ENCODE results near the gene FAM240A.

Gene FAM240A

DNA sequence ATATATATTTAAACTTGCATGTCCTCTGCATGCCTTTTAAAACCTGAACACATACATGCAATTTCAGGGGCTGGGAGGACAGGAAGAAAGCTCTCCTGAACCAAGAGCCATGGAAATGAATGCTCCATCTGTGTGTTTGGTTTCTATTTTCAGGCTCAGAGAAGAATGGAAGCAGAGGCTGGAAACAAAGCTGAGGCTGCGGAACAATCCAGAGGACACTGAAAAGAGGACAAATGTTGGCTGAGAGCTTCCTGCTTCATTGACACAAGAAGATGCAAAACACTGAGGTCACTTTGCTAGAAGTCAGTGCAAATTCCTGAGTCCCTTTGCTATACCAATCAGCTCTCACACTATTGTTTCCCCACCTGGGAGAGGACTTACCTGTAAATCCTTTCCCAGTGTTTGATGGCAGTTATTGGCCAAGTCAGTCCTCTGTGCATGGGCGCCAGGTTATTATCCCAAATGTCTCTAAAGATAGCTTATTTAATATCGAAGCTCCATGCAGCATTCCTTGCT, 12.7 kb downstream of the FAM240A start:
- DNase-seq (ENCODE audit: low read depth in 4 of 4, low spot score in 1 of 4), result no peak

GRCh38 chr3:46626039-46626438, 13.7 kb downstream of the FAM240A start:
- DNase-seq (ENCODE audit: low read depth in 4 of 4, low spot score in 1 of 4), result no peak

GRCh38 chr3:46627078-46627477, 14.8 kb downstream of the FAM240A start:
- no peak for DNase-seq (ENCODE audit: low read depth in 4 of 4, low spot score in 1 of 4)

DNA sequence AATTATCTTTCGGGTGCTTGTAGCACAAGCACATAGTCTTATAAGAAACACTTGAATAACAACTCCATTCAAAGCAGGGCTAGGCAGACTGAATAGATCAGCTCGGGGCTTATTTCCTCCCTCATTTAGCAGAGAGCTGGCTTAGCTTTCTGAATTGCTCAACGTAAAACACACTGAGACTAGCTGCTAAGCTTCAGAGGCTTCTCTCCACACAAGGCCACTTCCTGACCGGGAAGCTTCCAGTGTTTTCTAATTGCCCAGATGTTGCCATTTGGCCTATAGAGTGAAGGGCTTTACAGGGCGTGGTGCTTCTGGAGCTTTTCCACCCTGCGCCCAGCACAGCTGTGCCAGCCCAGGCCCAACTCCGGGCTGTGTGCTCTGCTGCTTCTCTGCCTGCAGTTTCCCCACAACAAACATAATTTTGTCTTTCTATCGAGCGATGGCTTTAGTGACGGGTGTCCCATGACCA, 16.6 kb downstream of the FAM240A start:
- DNase-seq (ENCODE audit: low read depth in 4 of 4, low spot score in 1 of 4), result no peak

DNA sequence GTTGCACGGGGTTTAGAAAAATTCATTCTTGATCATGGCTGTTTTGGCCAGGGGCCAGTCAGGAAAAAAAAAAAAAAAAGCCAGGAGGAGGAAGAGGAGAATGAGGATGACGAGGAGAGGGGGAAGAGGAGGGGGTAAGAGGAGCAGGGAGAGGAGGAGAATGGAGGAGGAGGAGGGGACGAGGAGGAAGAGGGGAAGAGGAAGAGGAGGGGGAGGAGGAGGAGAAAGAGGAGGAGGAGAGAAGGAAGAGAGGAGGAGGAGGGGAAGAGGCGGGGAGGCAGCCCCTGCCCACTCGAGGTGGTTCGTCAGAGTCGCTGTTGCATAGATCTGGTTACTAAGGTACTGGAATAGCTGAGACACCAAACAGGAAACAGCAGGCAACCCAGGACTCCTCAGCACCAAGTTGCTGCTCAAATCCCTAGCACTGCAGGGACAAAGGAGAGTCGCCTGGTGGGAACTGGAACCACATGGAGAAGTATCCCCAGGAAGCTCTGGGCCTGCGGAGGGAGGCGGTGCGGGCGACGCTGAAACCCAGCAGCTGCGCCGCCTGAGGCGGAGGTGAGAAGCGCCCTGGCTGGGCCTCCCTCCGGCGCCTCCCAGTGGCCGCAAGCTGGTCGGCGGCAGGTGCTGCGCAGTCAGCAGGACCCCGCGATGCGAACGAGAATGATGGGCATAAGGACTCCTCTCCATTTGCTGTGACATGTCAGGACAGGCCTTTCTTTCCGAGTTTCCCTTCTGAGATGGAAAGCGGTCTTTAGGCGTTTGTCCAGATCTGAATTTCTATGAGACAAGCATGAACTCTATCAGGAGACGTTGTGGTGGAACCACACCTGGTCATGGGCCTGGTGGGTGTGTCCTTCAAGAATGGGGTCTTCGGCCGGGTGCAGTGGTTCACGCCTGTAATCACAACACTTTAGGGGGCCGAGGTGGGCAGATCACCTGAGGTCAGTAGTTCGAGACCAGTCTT, 17.5 kb downstream of the FAM240A start:
- peak; percentile 43 to 67 (median 53) for DNase-seq (ENCODE audit: low read depth in 4 of 4, low spot score in 1 of 4)

DNA sequence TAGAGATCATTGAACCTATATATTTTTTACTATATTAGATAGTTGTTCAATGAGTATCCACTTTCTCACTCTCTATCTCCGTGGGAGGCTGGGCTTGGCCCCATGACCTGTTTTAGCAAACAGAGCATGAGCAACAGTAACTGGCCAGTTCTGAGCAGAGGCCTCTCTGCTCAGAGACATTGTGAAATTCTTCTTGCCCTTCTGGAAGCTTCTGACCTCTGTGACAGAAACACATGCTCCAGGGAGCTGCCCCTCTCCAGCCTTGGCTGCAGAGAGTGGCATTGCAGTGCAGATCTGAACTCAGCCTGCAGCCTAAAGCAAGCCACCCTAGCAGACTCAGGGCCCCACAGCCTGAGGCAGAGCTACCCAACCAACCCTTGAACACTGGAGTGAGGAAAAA, 20.5 kb downstream of the FAM240A start:
- DNase-seq (ENCODE audit: low read depth in 4 of 4, low spot score in 1 of 4), result no peak

GRCh38 chr3:46634856-46635255, 22.5 kb downstream of the FAM240A start:
- DNase-seq (ENCODE audit: low read depth in 4 of 4, low spot score in 1 of 4), result no peak

- no peak for DNase-seq (ENCODE audit: low read depth in 4 of 4, low spot score in 1 of 4)
Measured at GRCh38 chr3:46639221-46639620, 26.9 kb downstream of the FAM240A start.

DNA sequence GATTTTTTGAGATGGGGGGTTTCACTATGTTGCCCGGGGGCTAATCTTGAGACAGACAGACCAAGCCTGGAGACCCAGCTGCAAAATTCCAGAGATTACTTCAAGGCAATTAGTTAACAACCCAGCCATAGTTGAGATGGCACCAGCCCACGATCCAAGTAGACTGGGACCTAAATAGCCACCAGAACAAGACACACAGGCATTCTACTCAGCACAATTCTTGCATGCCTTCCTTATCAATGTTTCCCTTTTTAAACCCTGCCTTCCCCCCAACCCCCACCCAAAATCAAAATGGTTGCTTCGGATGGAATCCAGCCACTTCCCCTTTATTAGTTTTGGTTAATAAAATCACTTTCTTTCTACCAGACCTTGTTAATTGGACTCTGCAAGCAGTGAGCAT, 28.6 kb downstream of the FAM240A start:
- DNase-seq (ENCODE audit: low read depth in 4 of 4, low spot score in 1 of 4), result no peak

- DNase-seq (ENCODE audit: low read depth in 4 of 4, low spot score in 1 of 4), result no peak
Measured at GRCh38 chr3:46642971-46643370, 30.6 kb downstream of the FAM240A start.

DNA sequence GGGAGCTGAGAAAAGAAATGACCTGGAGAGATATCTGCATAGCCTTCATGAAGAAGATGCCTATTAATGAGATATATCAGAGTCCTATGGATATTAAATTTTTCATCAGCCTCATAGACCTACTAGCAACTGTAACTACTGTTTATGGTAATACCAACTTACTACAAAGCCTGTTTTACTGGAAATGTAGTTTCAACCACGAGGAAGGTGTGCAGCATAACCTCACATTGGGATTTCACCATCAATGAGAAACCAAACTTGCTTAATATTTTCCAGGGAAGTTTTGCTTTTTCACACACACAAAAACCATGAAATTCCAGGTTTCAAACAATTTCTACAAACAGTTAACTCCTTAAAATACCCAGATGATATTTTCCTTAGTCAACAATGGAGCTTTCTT, 31.4 kb downstream of the FAM240A start:
- DNase-seq (ENCODE audit: low read depth in 4 of 4, low spot score in 1 of 4), result no peak

DNA sequence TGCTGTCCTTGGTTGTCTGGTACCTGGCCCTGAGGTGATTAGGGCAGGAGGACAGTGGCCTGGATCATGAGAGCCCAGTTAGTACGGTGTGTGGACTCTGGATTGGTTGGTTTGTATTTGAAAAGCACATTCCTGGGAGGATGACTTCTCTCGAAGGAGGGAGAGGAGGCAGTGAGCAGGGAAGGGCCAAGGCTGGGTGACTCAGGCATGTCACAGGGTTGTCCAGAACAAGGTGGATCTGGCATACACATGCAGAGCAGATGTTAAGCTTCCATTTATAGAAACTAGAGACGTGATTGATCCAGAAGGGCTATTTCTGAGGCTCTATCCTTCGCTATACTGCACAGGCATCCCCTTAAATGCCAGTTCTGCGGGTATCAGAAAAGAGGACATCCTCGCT, 34.4 kb downstream of the FAM240A start:
- DNase-seq (ENCODE audit: low read depth in 4 of 4, low spot score in 1 of 4), result no peak

GRCh38 chr3:46648096-46648495, 35.8 kb downstream of the FAM240A start:
- DNase-seq (ENCODE audit: low read depth in 4 of 4, low spot score in 1 of 4), result no peak

DNA sequence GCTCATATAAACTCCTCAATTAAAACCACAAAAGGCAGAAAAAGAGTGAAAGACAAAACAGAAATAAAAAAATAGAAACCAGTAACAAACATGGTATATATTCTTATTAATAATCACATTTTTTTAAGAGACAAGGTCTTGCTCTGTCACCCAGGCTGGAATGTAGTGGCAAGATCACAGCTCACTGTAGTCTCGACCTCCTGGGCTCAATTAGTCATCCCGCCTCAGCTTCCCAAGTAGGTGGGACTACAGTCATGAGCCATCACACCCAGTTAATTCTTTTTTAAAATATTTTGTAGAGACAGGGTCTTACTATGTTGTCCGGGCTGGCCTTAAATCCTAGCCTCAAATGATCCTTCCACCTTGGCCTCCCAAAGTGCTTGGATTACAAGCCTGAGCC, 37.1 kb downstream of the FAM240A start:
- no peak for DNase-seq (ENCODE audit: low read depth in 4 of 4, low spot score in 1 of 4)

DNA sequence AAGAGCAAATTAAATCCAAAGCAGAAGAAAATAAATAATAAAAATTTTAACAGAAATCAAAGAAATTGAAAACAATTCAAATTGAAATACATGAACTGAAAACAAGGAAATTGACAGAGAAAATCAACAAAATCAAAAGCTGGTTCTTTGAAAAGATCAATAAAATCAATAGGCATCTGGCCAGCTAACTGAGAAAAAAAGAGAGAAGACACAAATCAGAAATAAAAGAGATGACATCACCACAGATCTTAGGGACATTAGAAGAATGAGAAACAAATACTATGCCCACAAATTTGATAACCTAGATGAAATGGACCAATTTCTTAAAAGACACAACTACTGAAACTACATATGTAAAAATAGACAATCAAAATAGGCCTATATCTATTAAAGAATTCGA, 38.8 kb downstream of the FAM240A start:
- no peak for DNase-seq (ENCODE audit: low read depth in 4 of 4, low spot score in 1 of 4)

- no peak for DNase-seq (ENCODE audit: low read depth in 4 of 4, low spot score in 1 of 4)
Measured at GRCh38 chr3:46655271-46655670, 42.9 kb downstream of the FAM240A start.

DNA sequence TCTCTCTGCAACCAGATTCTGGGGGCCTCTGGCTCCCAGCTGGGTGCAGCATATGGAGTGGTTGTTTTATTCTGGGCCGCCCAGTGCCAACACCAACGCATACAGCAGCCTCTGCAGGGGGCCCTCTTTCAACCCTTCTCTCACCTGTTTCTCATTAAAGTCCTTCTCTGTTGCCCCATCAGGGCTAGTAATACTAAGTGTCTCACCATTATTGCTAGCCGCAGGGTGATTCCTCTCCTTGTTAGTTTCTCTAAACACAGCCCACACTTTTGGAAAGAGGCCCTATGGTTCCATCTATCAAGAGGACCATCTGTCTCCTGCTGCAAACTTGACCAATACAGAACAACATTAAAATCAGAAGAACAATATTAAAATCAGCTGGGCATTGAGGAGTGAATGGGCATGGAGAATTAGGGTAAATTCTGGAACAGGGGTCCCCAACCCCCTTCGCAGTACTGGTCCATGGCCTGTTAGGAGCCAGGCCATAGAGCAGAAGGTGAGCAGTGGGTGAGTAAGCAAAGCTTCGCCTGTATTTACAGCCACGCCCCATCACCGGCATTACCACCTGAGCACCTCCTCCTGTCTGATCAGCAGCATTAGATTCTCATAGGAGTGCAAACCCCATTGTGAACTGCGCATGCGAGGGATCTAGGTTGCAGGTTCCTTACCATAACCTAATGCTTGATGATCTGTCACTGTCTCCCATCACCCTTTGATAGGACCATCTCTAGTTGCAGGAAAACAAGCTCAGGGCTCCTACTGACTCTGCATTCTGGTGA, 44.6 kb downstream of the FAM240A start:
- no peak for DNase-seq (ENCODE audit: low read depth in 4 of 4, low spot score in 1 of 4)

DNA sequence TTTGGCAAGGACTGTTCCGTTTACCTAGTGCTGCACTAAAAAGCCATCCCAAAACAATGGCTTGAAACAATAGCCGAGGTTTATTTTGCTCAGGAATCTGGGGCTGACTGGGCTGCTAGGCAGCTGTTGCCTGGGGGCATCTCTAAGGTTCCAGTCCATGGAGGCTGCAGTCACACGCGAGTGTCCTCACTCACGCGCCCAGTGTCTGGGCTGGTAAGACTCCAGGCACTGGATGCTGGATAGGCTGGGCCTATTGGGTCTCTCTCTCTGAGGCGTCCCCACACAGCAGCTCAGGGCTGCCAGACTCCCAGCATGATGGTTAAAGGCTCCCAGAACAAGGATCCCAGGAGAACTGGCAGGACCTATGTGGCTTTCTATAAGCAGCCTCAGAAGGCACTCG, 47.0 kb downstream of the FAM240A start:
- no peak for DNase-seq (ENCODE audit: low read depth in 4 of 4, low spot score in 1 of 4)

DNA sequence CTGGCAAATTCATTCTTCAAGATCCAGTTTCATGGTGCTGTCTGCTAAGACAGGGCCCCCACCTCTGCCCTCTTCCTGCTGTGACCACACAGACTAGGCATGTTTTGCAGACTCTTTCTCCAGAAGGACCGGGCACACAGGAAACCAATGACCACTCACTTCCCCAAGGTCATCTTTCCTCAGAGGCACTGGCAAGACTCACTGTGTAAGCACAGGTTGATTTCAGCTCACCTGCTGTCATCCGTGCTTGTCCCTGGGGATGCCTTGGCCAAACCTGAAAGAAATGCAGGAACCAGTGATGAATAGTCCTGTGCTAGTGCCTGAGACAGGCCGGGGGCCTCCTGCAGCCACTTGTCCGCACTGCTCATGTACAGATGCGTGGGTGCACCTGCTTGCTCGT, 47.7 kb downstream of the FAM240A start:
- DNase-seq (ENCODE audit: low read depth in 4 of 4, low spot score in 1 of 4), result no peak

DNA sequence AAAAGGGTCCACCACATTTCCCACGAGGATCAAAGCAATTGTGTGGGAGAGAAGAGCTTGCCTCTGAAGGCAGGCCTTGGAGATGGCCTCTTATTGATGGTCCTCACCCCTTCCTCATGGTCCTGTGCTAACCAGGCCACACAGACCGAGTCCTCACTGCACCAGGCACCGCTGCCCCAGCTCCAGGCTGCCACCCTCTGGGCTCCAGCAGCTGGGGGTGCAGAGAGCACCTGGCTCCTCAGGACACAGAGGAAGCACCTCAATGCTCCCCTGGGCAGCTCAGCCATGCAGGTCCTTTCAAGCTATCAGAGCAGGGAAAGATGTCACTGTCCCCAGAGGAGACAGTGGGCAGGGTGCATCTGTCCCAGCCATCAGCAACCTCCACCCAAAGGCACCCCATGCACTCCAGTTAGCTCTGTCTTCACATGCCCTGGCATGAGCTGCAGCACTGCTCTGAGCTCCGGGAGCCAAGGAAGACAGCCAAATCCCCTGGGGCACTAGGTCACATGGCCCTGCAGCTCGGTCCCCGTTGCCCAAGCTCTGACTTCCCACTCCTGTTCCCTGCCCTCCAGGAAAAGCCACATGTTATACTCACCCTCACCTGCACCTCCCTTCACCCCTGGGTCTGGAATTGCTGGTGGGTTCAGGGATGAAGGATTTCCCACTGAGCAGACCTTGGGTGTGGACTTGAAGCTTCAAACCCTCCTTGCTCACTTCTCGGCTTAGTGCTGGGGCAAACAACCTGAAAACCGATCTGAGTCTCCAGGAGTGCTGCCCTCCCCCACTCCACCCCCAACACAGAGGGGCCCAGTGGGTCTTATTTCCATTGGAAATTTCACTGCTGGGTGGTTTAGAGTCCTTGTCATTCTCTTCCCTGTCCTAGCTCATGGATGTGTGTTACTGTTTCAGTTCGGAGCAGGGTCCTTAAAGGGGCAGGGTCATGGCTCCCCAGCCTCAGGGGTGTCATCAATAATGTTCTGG, 48.5 kb downstream of the FAM240A start:
- no peak for DNase-seq (ENCODE audit: low read depth in 4 of 4, low spot score in 1 of 4)

All from stimulated activated CD4-positive, alpha-beta T cell treated with anti-CD3 and anti-CD28 coated beads, Interleukin-1b, Interleukin-23, amount 100 ng/mL, for 24 hours (primary cell).